GM18499 (cell line): ENCODE results near the gene RINL.
"Not testable (repeated sequence)": the region's sequence is repeated elsewhere in the genome, so short reads cannot be mapped to it uniquely, and the experiment has no call there.

Experiments
- ATAC-seq: cut with Tn5 transposase; IDR thresholded peaks from one replicate; pipeline ENCODE4 v1.9.1; 2021; ENCODE audit warnings: moderate number of reproducible peaks; ENCODE audit not compliant: insufficient read depth, unreplicated experiment

The RINL gene

DNA sequence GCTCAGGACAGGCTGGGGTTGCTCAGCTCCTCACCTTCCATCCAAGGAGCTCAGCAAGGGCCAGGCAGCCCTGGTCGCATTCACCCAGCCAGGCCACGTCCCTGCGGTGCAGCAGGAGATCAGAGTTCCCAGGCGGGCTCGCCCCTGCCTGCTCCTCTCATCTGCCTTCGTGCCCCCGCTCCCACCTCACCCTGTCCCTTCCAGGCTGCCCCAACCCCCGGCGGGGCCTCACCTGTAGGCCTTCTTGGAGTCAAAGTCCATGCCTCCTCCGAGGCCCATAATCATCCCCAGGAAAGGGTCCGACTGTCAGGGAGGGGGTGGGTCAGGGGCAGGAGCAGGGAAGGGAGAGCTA lies 1.3 kb upstream of the RINL start:
- ATAC-seq: no peak

GRCh38 chr19:38878575-38879399 lies 712 bp upstream of the RINL start:
- no peak for ATAC-seq

GRCh38 chr19:38875656-38876395 lies 2.2 kb downstream of the RINL start:
- ATAC-seq: no peak

GRCh38 chr19:38873400-38873799 lies 4.7 kb downstream of the RINL start:
- not testable (repeated sequence) for ATAC-seq

GRCh38 chr19:38870612-38871011 lies 7.5 kb downstream of the RINL start:
- no peak for ATAC-seq

GRCh38 chr19:38869836-38870607 lies 8.1 kb downstream of the RINL start:
- no peak for ATAC-seq

DNA sequence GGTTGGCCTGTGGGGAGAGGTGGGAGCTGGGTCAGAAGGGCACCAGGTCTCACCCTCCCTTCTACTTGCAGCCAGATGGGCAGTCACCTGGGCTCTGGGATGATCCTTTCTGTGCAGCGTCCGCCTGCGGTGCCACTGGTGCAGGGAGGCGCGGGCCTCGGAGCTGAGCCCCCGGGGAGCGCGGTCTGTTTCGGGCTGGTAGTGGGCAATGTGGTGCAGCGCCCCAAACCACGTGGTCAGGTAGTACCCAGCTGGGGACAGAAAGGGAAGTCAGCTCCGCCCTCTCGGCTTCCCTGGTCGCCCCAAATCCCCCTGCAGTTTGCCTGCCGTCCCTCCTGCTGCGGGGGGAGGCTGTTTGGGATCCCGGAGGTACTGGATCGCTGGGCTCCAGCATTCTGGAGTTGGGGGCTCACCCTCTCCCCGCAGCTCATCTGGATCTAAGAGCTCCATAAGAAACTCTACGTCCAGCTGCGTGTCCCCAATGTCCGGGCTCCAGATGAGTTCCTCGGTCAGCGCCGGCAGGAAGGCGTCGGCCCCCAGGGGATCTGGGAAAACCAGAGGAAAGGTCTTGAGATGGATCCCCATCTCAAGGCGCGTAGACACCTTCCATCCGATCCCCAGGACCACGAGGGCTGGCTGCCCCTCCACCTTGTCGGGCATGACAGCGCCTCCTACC lies 8.8 kb downstream of the RINL start:
- ATAC-seq: no peak

DNA sequence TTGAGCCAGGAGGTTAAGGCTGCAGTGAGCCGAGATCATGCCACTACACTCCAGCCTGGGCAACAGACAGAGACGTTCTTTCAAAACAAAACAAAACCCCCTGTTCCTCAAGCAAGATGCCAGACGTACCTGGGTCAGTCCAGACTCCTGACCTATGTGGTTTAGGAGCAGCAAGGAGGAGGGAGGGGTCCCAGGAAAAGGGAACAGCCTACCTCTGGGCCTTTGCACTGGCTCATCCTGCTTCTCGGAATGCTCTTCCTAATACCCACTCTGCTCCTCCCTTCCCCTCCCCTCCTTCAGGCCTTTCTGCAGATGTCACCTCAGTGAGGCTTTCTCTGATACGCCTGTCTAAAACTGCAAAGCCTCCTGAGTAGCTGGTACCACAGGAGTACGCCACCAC lies 9.5 kb downstream of the RINL start:
- no peak for ATAC-seq

- no peak for ATAC-seq
Observed at GRCh38 chr19:38867171-38867780, 10.8 kb downstream of the RINL start.

GRCh38 chr19:38862321-38863059 lies 15.6 kb downstream of the RINL start:
- ATAC-seq: no peak

DNA sequence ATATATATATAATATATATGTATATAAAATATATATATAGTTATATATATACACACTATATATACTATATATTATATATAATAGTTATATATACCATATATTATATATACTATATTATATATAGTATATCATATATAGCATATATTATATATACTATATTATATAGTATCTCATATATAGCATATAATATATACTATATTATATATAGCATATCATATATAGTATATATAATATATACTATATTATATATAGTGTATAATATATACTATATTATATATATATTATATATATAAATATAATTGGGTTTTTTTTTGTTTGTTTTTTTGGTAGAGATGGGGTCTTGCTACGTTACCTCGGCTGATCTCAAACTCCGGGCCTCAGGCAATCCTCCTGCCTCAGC lies 16.7 kb downstream of the RINL start:
- ATAC-seq: no peak

DNA sequence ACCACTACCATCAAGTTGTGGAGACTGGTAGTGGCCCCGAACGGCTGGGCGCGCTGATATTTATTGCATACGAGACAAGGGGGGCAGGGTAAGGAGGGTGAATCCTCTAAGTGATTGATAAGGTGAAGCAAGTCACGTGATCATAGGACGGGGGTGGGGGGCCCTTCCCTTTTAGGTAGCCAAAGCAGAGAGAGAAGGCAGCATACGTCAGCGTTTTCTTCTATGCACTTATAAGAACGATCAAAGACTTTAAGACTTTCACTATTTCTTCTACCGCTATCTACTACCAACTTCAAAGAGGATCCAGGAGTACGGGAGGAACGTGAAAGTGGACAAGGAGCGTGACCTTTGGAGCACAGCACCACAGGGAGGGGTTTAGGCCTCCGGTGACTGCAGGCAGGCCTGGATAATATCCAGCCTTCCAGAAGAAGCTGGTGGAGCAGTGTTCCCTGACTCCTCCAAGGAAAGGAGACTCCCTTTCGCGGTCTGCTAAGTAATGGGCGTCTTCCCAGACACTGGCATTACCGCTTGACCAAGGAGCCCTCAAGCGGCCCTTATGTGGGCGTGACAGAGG lies 18.4 kb downstream of the RINL start:
- ATAC-seq: not testable (repeated sequence)

- no peak for ATAC-seq
Observed at GRCh38 chr19:38856813-38857212, 21.3 kb downstream of the RINL start.

- not testable (repeated sequence) for ATAC-seq
Observed at GRCh38 chr19:38855751-38856150, 22.3 kb downstream of the RINL start.

- ATAC-seq: not testable (repeated sequence)
Observed at GRCh38 chr19:38854961-38855360, 23.1 kb downstream of the RINL start.

- no peak for ATAC-seq
Observed at GRCh38 chr19:38853214-38853613, 24.9 kb downstream of the RINL start.

GRCh38 chr19:38852231-38853044 lies 25.6 kb downstream of the RINL start:
- ATAC-seq: no peak

DNA sequence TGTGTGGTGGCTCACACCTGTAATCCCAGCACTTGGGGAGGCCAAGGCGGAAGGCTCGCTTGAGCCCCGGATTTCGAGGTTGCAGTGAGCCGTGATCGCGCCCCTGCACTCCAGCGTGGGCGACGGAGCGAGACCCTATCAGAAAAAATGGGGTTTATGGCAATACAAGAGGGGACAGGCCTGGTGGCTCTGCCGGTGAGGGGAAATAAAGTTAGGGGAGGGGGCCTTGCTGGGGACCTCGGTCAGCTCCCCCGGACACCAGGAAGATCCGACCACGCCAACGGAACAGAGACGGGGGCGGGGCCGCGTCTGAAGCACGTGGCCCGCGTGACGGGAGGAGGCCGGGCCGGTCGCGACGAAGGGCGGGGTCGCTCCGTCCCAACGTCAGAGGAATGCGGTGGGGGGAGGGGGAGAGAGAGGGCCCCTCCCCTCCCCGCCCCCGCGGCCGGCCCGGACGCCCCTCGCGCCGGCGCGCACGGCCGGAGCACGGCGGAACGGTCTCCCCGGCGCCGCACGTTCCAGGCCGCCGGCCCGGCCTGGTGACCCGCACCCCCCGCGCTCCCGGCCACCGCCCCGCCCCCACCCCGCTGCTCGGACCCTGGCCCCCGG lies 26.3 kb downstream of the RINL start:
- ATAC-seq: no peak
